Peyer's patch (tissue), 4 donors: ENCODE data around the gene ZNF625.

Source experiments
- POLR2A ChIP-seq, 2 donors: fragments of 450-650 bp; IDR thresholded peaks; one replicate each; pipeline ENCODE4 v1.5.1; 2017; ENCODE audit warnings: antibody characterized with exemption in 2 of 2, mild to moderate bottlenecking in 2 of 2, moderate library complexity in 2 of 2
- TF ChIP-seq, protein P1 (sequence below), 6 experiments: fragments of 450-650 bp in 4 of 6; fragments of 200-600 bp in 2 of 6; sonication (generic) in 1 of 6; IDR thresholded peaks; one replicate each; pipeline ENCODE4 v1.5.1; 2017 to 2019; ENCODE audit warnings: antibody characterized with exemption in 6 of 6, mild to moderate bottlenecking in 3 of 6, moderate library complexity in 1 of 6

GRCh38 chr19:12098040-12098439 lies 58.5 kb downstream of the ZNF625 start:
- no peak for TF ChIP-seq POLR2A (IDR thresholded peaks at IDR 0.05)
- TF ChIP-seq, protein P1, sequence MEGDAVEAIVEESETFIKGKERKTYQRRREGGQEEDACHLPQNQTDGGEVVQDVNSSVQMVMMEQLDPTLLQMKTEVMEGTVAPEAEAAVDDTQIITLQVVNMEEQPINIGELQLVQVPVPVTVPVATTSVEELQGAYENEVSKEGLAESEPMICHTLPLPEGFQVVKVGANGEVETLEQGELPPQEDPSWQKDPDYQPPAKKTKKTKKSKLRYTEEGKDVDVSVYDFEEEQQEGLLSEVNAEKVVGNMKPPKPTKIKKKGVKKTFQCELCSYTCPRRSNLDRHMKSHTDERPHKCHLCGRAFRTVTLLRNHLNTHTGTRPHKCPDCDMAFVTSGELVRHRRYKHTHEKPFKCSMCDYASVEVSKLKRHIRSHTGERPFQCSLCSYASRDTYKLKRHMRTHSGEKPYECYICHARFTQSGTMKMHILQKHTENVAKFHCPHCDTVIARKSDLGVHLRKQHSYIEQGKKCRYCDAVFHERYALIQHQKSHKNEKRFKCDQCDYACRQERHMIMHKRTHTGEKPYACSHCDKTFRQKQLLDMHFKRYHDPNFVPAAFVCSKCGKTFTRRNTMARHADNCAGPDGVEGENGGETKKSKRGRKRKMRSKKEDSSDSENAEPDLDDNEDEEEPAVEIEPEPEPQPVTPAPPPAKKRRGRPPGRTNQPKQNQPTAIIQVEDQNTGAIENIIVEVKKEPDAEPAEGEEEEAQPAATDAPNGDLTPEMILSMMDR (IDR thresholded peaks at IDR 0.05) = no peak
